ENCODE results near the gene FOXN3.
"Not testable (repeated sequence)": the region's sequence is repeated elsewhere in the genome, so short reads cannot be mapped to it uniquely, and the experiment has no call there.

FOXN3 gene

GRCh38 chr14:89123851-89124250 is 293.2 kb downstream of the FOXN3 start:
- no peak for DNase-seq

GRCh38 chr14:89123215-89123614 is 293.8 kb downstream of the FOXN3 start:
- DNase-seq: no peak

DNA sequence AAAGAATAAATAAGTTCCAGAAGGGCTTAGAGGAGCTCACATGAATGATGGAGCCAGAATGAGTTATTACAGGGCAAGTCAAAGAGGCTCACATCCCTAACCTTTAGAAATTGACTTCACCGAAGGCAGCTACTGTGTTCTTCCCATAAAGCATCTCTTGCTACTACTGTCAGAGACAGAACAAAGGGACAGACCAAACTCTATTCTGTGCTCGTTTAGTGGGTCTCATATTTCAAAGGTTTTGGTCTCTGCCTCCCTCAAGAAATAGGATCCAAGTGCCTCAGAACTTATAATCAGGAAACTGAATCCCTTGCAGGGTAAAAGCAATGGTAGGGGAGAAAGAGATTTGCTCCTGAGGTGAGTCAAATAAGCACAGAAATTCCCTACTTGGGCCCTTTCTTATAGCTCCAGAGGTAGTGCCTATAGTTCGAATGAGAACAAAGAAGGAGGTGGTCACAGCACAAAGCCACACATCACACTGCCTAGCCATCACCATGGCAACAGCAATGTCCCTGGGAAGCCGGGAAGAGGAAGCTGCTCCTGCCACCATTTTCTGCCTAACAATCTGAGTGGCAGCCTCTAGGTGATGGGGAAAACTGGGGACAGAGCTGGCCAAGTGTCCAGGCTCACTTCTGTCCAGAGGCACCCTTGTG is 294.9 kb downstream of the FOXN3 start:
- DNase-seq: no peak

- DNase-seq: no peak
These were observed 300.0 kb downstream of the FOXN3 start for GRCh38 chr14:89117012-89117411.

DNA sequence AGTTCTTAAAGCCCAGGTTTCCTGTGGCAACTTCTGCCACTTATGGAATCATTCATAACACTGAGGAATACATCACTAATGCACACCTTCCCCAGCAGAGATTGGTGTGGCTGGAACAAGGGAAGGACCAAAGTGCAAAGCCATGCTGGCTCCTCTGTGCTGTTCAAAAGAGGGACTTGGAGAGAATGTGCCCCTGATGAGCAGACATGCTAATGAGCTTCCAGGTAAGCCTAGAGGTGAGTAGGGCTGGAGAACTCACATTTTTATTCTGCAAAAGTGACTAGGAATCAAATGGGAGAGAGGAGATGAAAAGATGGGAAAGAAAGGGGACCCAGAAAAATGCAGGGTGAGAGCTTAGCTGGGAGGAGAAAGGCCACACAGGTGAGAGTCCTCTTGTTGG is 302.9 kb downstream of the FOXN3 start:
- no peak for DNase-seq

GRCh38 chr14:89112720-89113119 is 304.3 kb downstream of the FOXN3 start:
- no peak for DNase-seq

DNA sequence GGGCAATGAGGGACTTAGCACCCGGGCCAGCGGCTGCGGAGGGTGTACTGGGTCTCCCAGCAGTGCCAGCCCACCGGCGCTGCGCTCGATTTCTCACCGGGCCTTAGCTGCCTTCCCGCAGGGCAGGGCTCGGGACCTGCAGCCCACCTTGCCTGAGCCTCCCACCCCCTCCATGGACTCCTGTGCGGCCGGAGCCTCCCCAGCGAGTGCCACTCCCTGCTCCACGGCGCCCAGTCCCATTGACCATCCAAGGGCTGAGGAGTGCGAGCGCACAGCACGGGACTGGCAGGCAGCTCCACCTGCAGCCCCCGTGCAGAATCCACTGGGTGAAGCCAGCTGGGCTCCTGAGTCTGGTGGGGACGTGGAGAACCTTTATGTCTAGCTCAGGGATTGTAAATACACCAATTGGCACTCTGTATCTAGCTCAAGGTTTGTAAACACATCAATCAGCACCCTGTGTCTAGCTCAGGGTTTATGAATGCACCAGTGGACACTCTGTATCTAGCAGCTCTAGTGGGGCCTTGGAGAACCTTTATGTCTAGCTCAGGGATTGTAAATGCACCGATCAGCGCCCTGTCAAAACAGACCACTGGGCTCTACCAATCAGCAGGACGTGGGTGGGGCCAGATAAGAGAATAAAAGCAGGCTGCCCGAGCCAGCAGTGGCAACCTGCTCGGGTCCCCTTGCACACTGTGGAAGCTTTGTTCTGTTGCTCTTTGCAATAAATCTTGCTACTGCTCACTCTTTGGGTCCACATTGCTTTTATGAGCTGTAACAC is 305.1 kb downstream of the FOXN3 start:
- not testable (repeated sequence) for DNase-seq

DNA sequence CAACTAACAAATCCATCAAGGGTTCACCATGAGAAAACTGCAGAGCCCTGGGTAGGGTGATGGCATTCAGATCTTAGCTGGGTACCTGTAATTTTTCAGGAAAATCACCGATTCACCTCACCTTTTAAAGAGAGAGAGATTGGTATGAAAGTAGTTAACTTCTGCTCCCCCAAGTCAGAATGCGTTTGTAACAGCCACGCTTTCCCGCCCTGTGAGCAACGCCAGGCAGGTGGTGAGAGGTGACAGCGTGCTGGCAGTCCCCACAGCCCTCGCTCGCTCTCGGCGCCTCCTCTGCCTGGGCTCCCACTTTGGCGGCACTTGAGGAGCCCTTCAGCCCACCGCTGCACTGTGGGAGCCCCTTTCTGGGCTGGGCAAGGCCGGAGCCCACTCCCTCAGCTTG is 305.8 kb downstream of the FOXN3 start:
- not testable (repeated sequence) for DNase-seq

DNA sequence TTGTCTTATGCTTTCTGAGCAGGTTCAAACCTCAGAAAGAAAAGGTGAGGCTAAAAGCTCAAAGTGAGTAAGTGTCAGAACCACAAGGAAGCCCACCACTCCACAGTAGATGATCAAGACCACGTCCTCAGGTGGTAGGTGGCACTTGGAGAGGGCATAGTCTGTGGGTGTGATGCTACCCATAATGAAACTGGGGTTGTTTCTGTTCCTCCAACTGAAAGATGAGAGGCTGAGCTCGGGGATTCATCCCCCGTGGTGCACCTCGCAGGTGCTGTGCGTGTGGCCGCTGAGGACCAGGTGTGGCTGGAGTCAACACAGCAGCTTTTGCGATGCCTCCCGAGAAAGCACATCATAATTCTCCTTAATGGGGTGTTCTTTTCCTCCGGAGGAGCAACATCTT is 306.9 kb downstream of the FOXN3 start:
- DNase-seq: no peak

- no peak for DNase-seq
These were observed 308.4 kb downstream of the FOXN3 start for GRCh38 chr14:89108608-89109007.

GRCh38 chr14:89107626-89108025 is 309.4 kb downstream of the FOXN3 start:
- no peak for DNase-seq
